Mesendoderm (in vitro differentiated cells): ENCODE data around the gene NDUFAB1.

ENCODE experiments used
- DNase-seq: peaks from one replicate; pipeline ENCODE4 v3.0.0; 2013
- H2AK5ac ChIP-seq: 2 replicates; pipeline ENCODE4 v1.6.1; 2013; ENCODE audit warnings: low read length, inconsistent platforms
- H2BK120ac ChIP-seq: 2 replicates; pipeline ENCODE4 v1.6.1; 2013; ENCODE audit warnings: low read depth, mild to moderate bottlenecking, low read length, moderate library complexity, mixed read lengths
- H2BK15ac ChIP-seq: replicated peaks from 2 replicates; pipeline ENCODE4 v1.6.1; 2013; ENCODE audit warnings: low read depth, mild to moderate bottlenecking, moderate library complexity
- H2BK5ac ChIP-seq: 2 replicates; pipeline ENCODE4 v1.6.1; 2013; ENCODE audit warnings: low read length, inconsistent platforms
- H3K18ac ChIP-seq: 2 replicates; pipeline ENCODE4 v1.6.1; 2013; ENCODE audit warnings: mild to moderate bottlenecking, low read length, mixed read lengths
- H3K23ac ChIP-seq: one replicate; pipeline ENCODE4 v1.6.1; 2013; ENCODE audit warnings: low read length
- H3K27ac ChIP-seq: 2 replicates; pipeline ENCODE4 v1.5.1; 2013; ENCODE audit warnings: low read depth, mild to moderate bottlenecking, inconsistent platforms, low read length, moderate library complexity
- H3K27me3 ChIP-seq: 2 replicates; pipeline ENCODE4 v1.6.1; 2013; ENCODE audit warnings: low read length, control low read depth, mild to moderate bottlenecking, inconsistent platforms; ENCODE audit not compliant: insufficient read depth, poor library complexity
- H3K36me3 ChIP-seq: 2 replicates; pipeline ENCODE4 v1.6.1; 2013; ENCODE audit warnings: low read length, inconsistent platforms; ENCODE audit not compliant: control insufficient read depth, insufficient read depth
- H3K4ac ChIP-seq: one replicate; pipeline ENCODE4 v1.6.1; 2013; ENCODE audit warnings: low read depth, mild to moderate bottlenecking, low read length, moderate library complexity
- H3K4me1 ChIP-seq: 2 replicates; pipeline ENCODE4 v1.6.1; 2013; ENCODE audit warnings: low read depth, low read length, inconsistent platforms; ENCODE audit not compliant: control insufficient read depth
- H3K4me2 ChIP-seq: 2 replicates; pipeline ENCODE4 v1.6.1; 2013; ENCODE audit warnings: low read length
- H3K4me3 ChIP-seq: 2 replicates; pipeline ENCODE4 v1.5.1; 2013; ENCODE audit warnings: mild to moderate bottlenecking, low read length
- H3K56ac ChIP-seq: one replicate; pipeline ENCODE4 v1.6.1; 2013; ENCODE audit warnings: low read length
- H3K79me1 ChIP-seq: 2 replicates; pipeline ENCODE4 v1.6.1; 2013; ENCODE audit warnings: low read length, inconsistent platforms
- H3K79me2 ChIP-seq: 2 replicates; pipeline ENCODE4 v1.6.1; 2013; ENCODE audit warnings: mild to moderate bottlenecking, low read length; ENCODE audit not compliant: control insufficient read depth, insufficient read depth
- H3K9ac ChIP-seq: 2 replicates; pipeline ENCODE4 v1.6.1; 2013; ENCODE audit warnings: low read length, inconsistent platforms
- H4K5ac ChIP-seq: one replicate; pipeline ENCODE4 v1.6.1; 2013; ENCODE audit warnings: low read length
- H4K8ac ChIP-seq: one replicate; pipeline ENCODE4 v1.6.1; 2013; ENCODE audit warnings: low read depth, mild to moderate bottlenecking, control low read depth, low read length, moderate library complexity
- WGBS: extraction: QIAGEN DNeasy Blood & Tissue Kit; methylation state at CpG from one replicate; pipeline ENCODE4 v1.1.7; 2013; ENCODE audit warnings: low lambda C conversion rate, missing lambda C conversion rate; ENCODE audit not compliant: insufficient coverage; ENCODE audit errors: extremely low coverage; 5-methylcytosine and 5-hydroxymethylcytosine counted together

Gene NDUFAB1

GRCh38 chr16:23566724-23567123, 29.4 kb downstream of the NDUFAB1 start:
- Histone ChIP-seq H2BK5ac (no peak overlapping the region), H3K27me3 (no peaks in the 10 kb centered on the region), H3K79me2 (peaks cover 2% of the 10 kb centered on the region), H3K4me1 (no peaks in the 10 kb centered on the region), H3K18ac (no peak overlapping the region), H4K5ac (no peak overlapping the region), H2BK15ac (no peak overlapping the region), H3K4ac (no peak overlapping the region), H3K79me1 (peaks cover 5% of the 10 kb centered on the region), H4K8ac (no peak overlapping the region), H2AK5ac (no peak overlapping the region), H3K56ac (no peak overlapping the region), H2BK120ac (no peak overlapping the region), H3K9ac (no peak overlapping the region), H3K36me3 (peaks cover 27% of the 10 kb centered on the region), H3K4me3 (no peak overlapping the region), H3K23ac (no peak overlapping the region), H3K4me2 (no peak overlapping the region), H3K27ac (no peak overlapping the region)
- DNase-seq, result no peak
- no CpG with 5 or more reads among the region's 8 CpGs for WGBS

GRCh38 chr16:23564575-23565363, 31.3 kb downstream of the NDUFAB1 start:
- no peak overlapping the region for H3K56ac ChIP-seq
- no peak for DNase-seq

DNA sequence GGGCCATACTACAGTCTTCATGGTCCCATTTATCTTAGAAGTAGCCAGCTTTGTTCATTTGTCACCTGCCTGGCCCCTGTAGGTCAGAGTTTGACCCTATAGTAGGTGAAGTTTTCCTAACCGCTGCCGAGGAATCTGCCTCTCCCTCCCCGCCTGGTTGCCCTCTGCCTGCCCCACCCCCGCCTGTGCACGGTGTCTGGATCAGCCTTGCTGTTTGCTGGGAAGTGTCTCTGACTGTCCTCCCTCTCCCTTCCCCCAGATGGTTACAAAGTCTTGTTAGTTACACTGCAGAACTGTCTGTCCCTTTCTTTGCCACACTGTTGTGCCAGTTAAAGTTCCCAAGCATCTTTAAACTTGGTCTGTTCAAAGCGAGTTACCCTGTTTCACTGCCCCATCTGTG, 32.9 kb downstream of the NDUFAB1 start:
- Histone ChIP-seq H3K27ac (no peak overlapping the region), H3K36me3 (peaks cover 23% of the 10 kb centered on the region)

More at GRCh38 chr16:23564575-23565363, 31.3 kb downstream of the NDUFAB1 start:
- no peak overlapping the region for H3K23ac ChIP-seq
- no peak overlapping the region for H2BK120ac ChIP-seq
- no peaks in the 10 kb centered on the region for H3K4me1 ChIP-seq
- no peak overlapping the region for H3K18ac ChIP-seq
- H3K9ac ChIP-seq, result no peak overlapping the region
- H3K4me2 ChIP-seq, result no peak overlapping the region
- no peak overlapping the region for H4K8ac ChIP-seq
- H3K27ac ChIP-seq, result no peak overlapping the region
- no peak overlapping the region for H2BK15ac ChIP-seq
- H3K79me1 ChIP-seq, result peaks cover 14% of the 10 kb centered on the region
- no peak overlapping the region for H3K4ac ChIP-seq
- no peak overlapping the region for H2BK5ac ChIP-seq
- WGBS, result no CpG with 5 or more reads among the region's 9 CpGs
- no peak overlapping the region for H2AK5ac ChIP-seq
- peaks cover 14% of the 10 kb centered on the region for H3K79me2 ChIP-seq
- H3K27me3 ChIP-seq, result no peaks in the 10 kb centered on the region
- H3K36me3 ChIP-seq, result peaks cover 24% of the 10 kb centered on the region
- H3K4me3 ChIP-seq, result no peak overlapping the region
- H4K5ac ChIP-seq, result no peak overlapping the region

DNA sequence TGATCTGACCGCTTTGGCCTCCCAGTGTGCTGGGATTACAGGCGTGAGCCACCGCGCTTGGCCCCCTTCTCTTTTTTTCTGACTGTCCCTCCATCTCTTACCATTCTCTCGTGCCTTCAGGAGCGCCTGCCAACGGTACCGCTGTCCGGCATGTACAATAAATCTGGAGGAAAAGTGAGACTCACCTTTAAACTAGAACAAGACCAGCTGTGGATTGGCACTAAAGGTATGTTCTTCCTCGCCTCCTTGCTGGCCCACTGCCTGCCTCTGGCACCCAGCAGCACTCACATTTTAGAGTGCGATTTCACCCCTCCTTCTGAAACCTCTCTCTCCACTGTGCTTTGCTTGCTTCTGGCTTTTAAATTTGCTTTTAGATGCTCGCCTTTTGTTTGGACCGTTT, 33.6 kb downstream of the NDUFAB1 start:
- Histone ChIP-seq H2BK5ac (no peak overlapping the region), H2BK15ac (no peak overlapping the region), H3K23ac (no peak overlapping the region), H3K4me2 (no peak overlapping the region), H3K27ac (no peak overlapping the region), H4K5ac (no peak overlapping the region), H3K9ac (no peak overlapping the region), H3K79me2 (peaks cover 34% of the 10 kb centered on the region), H4K8ac (no peak overlapping the region), H3K27me3 (no peaks in the 10 kb centered on the region), H3K79me1 (peaks cover 21% of the 10 kb centered on the region), H3K18ac (no peak overlapping the region), H2AK5ac (no peak overlapping the region), H3K4me1 (no peaks in the 10 kb centered on the region), H3K36me3 (peaks cover 23% of the 10 kb centered on the region), H2BK120ac (no peak overlapping the region), H3K4me3 (no peak overlapping the region), H3K56ac (no peak overlapping the region), H3K4ac (no peak overlapping the region)
- no CpG with 5 or more reads among the region's 13 CpGs for WGBS
- no peak for DNase-seq

More for the DNA sequence above, 32.9 kb downstream of the NDUFAB1 start:
- no peak overlapping the region for H2BK120ac ChIP-seq
- H3K79me1 ChIP-seq, result peaks cover 19% of the 10 kb centered on the region
- H3K4ac ChIP-seq, result no peak overlapping the region
- H2AK5ac ChIP-seq, result no peak overlapping the region
- H3K4me1 ChIP-seq, result no peaks in the 10 kb centered on the region
- H3K56ac ChIP-seq, result no peak overlapping the region
- H3K27me3 ChIP-seq, result no peaks in the 10 kb centered on the region
- H2BK5ac ChIP-seq, result no peak overlapping the region
- DNase-seq, result no peak
- H3K23ac ChIP-seq, result no peak overlapping the region
- no peak overlapping the region for H4K8ac ChIP-seq
- no peak overlapping the region for H3K4me2 ChIP-seq
- no peak overlapping the region for H2BK15ac ChIP-seq
- H3K9ac ChIP-seq, result no peak overlapping the region
- WGBS, result no CpG with 5 or more reads among the region's 6 CpGs
- H3K18ac ChIP-seq, result no peak overlapping the region
- peaks cover 30% of the 10 kb centered on the region for H3K79me2 ChIP-seq
- no peak overlapping the region for H3K4me3 ChIP-seq
- H4K5ac ChIP-seq, result no peak overlapping the region

- Histone ChIP-seq H2BK15ac (no peak overlapping the region), H3K56ac (no peak overlapping the region), H3K23ac (no peak overlapping the region), H3K9ac (no peak overlapping the region), H3K4me1 (peaks cover 2% of the 10 kb centered on the region), H2BK5ac (no peak overlapping the region), H3K4me2 (no peak overlapping the region), H3K4ac (no peak overlapping the region), H3K79me1 (peaks cover 23% of the 10 kb centered on the region), H3K4me3 (no peak overlapping the region), H2AK5ac (no peak overlapping the region), H3K18ac (no peak overlapping the region), H3K27ac (no peak overlapping the region), H3K36me3 (peaks cover 21% of the 10 kb centered on the region), H2BK120ac (no peak overlapping the region), H4K5ac (no peak overlapping the region), H3K27me3 (no peaks in the 10 kb centered on the region), H3K79me2 (peaks cover 37% of the 10 kb centered on the region), H4K8ac (no peak overlapping the region)
- no CpG with 5 or more reads among the region's 5 CpGs for WGBS
- no peak for DNase-seq
Measured at GRCh38 chr16:23561586-23561985, 34.5 kb downstream of the NDUFAB1 start.
